NCI-H345 (cell line): Measurements from ENCODE around the gene IGFBP4.

ENCODE experiments used
- DNase-seq: peaks from one replicate; lab custom pipeline; 2025; lab: John Stamatoyannopoulos, UW

IGFBP4 gene

DNA sequence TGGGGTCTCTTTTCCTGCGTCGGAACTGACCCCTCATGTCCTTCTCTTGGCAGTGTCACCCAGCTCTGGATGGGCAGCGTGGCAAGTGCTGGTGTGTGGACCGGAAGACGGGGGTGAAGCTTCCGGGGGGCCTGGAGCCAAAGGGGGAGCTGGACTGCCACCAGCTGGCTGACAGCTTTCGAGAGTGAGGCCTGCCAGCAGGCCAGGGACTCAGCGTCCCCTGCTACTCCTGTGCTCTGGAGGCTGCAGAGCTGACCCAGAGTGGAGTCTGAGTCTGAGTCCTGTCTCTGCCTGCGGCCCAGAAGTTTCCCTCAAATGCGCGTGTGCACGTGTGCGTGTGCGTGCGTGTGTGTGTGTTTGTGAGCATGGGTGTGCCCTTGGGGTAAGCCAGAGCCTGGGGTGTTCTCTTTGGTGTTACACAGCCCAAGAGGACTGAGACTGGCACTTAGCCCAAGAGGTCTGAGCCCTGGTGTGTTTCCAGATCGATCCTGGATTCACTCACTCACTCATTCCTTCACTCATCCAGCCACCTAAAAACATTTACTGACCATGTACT lies 13.2 kb downstream of the IGFBP4 start:
- DNase-seq, result no peak

DNA sequence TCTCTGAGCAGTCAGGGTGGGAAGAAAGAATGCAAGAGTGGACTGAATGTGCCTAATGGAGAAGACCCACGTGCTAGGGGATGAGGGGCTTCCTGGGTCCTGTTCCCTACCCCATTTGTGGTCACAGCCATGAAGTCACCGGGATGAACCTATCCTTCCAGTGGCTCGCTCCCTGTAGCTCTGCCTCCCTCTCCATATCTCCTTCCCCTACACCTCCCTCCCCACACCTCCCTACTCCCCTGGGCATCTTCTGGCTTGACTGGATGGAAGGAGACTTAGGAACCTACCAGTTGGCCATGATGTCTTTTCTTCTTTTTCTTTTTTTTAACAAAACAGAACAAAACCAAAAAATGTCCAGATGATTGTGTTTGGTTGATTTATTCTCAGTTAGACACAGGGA lies 14.1 kb downstream of the IGFBP4 start:
- no peak for DNase-seq

DNA sequence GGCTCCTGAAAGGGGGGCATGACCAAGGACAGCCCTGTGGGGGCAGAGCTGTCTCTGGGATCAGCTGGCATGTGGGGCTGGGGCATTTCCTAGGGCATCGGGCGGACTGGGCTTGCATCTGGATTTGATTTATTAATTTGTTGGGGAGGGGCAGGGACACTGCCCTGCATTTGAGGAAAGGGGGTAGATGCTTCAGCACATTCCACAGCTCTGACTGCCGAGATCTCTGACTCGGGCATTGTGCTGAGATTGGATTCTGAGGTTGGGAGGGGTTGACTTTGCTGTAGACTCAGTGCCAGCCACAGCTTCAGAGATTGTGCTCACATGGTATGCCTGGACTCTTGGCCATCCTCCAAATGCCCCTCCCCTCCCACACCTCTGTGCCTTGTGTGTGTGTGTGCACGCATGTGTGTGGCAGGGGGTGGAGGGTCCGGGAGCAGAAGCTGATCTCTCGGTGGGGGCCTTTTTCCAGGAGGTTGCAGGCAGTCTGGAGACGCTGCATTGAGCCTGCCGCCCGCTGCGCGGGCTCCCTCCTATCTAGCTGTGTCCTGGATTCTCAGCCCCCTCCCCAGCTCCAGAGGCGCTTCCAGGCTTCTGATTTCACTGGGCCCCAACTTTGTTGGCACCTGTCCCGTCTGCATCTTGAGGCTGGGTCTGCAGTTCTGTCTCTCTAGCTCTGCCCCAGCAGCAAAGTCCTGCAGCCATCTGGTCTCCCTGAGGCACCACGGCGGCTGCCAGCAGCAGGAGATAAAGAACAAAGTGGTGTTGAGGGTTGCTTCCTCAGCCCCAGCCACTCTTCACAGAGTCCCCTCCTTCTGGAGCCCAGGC lies 14.9 kb downstream of the IGFBP4 start:
- DNase-seq, result no peak

DNA sequence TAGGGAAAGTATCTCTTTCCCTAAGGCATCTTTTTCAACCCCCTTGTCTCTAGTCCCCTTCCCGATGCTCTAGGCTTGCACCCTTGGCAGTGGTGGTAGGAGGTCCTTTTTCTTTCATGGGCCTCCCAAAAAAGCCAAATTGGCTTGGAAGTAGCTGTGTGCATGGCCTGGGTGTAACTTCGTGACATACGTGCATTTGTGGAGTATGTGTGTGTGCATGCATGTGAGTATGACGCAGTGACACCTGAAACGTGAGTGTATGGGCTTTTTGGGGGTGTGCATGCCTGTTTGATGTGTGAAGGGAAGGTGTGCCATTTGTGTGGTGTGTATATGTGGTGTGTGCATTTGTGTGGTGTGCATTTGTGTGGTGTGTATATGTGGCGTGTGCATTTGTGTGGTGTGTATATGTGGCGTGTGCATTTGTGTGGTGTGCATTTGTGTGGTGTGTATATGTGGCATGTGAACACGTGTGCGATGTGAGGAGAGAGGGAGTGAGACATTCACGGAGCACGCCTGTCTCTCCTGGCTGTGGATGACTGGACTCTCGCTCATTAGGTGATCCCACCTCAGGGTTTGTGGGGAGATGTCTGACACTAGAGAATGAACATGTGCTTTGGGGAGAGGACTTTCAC lies 15.7 kb downstream of the IGFBP4 start:
- DNase-seq, result no peak

DNA sequence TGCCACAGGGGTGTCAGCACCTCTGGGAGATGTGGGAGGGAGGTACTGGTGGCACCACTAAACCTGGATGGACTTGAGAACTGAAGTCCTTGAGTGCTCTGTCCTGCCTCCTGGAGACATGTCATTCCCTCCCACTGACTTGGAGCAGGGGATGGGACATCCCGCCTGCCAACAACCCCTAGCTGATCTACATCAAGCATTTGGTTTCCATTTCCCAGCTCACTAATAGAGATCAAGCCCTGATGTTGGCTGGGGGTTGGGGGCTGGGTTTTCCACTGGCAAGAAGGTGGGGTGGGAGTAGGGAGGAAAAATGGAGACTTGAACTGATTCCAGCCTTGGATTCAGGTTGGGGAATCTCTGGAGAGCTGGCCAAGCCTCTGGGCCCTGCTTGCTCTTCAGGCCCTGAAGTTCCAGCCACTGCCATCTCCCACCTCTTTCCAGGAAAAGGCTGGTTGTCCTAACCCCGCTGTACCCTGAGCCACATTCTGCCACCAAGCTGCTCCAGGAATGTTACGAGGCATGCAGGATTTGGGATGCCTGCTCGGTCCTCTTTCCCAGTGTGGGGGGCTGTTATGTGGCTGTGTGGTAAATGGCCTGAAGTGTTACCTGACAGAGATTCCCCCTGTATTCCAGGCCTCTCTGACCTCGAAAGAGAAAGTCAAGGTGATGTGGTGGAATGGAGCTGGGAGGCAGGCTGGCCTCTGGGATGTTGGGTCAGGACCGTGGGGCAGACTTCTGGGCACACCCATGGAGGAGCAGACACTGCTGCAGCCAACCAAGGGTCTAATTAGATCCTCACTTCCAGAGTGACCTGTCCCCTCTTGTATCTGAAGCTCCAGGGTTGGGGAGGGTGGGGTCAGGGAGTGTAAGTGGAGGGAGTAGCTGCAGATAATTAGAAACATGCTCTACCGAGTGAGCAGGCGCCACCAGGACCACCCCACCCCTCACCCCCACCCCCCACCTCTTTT lies 16.7 kb downstream of the IGFBP4 start:
- DNase-seq, result no peak

DNA sequence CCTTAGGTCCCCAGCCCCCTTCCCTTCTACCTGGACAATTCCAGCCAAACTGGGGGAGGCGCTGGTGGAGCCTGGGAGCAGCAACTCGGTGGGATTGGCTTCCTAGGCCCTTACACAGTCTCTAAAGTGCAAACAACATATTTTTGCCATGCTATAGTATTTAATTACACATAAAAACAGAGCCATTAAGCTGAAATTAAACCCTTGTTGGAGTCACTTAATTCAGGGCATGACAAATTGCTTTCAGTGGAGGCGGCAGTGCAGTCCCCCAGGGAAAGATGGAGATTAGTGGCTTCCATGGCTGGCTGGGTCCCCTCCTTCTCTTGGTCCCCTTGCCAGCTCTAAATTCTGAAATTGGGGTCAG lies 17.3 kb downstream of the IGFBP4 start:
- DNase-seq, result no peak

DNA sequence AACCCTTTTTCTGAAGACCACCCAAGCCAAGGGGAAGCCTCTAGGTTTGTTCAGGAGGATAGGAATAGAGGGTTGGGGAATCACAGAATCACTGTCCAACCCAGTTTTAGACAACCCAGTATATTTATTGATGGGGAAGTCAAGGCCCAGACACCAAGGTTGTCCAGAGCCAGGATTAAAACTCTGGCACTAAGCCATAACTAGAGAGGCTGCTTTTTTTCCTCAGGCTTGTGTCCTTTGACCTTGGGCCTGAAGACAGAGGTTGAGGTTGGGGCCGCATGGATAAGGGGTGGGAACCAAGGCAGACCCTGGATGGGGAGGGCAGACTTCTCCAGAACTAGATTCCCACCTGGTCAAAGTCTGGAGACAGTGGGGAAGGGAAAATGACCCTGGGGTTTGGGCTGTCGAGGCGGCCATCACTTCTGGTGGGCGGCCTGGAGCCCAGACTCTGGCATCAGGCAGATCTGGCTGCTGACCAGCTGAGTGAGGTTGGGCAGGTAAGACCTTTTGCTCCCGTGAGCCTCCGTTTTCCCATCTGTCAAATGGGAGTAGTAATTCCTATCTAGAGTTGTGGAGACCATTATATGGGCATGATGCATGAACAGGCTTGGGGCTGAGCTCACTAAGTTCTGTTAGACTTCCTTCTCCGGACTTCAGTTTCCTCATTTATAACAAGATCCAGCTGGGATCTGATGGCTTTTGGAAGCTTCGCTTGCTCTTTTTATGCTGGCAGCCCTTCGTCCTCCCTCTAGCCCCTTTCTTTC lies 17.9 kb downstream of the IGFBP4 start:
- DNase-seq, result no peak

DNA sequence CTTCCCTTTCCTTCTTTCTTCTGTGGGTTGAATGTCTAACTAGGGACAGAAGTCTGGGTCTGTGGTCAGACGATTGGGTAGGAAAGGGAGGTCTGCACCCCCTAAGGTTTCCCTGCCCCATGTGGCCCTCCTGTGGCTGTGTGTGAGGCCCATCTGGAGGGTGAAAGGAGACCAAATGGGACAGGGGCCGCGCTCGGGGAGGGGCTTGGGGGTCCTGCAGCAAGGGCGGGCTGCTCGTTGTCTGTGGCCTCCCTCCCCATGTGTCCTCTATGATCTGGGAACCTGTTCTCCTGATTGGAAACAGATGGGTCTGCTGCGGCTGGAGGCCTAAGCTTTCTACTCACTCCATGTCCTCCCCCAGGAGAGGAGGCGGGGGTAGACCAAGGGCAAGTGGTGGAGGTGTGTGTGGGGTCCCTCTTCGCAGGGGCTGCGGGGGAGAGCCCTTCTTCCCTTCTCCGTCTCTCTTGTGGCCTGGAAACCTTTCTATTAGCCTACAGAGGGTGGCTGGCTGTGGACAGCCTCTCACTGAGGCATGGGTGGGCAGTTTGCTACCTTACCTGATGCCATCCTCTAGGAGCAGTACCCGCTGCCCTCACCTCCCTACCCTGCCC lies 18.6 kb downstream of the IGFBP4 start:
- DNase-seq, result no peak

DNA sequence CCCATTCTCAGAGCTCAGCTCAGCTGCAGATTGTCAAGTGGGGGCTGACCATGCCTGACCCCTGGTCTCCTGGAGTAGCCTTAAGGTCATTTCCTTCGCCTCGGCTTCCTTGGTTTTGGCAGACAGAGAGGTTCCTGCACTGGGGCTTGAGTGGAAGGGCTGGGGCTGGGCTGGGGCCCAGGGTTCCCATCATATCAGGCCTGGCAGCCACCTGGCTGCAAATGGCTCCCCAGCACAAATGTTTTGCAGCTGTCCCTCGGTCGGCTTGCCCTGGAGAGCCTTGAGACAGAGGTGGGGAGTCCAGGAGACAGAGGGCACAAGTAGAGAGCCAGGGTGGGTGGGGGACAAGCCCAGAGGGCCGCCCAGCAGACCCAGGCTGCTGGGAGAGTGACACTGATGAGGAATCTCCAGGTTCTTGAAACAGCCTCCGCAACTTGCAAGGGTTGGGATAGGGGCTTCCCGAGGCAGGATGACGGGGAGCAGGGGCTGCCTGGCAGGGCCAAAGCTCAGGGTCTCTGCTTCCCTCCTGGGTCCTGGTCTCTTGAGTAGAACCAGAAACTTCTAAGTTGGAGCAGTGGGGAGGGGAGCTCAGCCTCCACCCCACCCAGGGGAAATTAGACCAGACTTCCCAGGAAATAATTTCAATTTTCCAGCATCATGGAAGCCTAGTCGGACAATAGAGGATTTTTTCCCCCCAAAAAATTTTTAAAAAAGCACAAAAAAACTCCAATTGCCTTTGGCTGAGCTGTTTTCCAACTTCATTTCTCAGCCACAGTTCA lies 19.3 kb downstream of the IGFBP4 start:
- DNase-seq, result no peak

DNA sequence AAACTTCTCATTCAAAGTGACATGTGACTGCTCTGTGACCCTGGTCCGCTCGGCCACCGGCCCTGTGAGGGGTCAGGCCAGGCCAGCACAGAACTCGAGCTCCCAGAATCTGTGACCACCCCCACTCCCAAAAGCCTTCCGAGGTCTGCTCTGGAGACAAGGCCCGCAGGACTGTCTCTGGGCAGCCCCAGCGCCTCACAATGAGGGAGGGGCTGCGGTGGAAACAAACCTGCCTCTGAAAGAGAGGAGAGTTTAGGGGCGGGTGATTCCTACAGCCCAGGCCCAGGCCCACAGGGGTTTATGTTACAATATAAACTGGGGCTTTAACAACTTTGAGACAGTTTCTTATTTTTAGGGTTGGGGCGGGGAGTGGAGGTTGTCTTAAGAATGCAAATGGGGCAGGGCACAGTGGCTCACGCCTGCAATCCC lies 19.9 kb downstream of the IGFBP4 start:
- DNase-seq, result no peak

DNA sequence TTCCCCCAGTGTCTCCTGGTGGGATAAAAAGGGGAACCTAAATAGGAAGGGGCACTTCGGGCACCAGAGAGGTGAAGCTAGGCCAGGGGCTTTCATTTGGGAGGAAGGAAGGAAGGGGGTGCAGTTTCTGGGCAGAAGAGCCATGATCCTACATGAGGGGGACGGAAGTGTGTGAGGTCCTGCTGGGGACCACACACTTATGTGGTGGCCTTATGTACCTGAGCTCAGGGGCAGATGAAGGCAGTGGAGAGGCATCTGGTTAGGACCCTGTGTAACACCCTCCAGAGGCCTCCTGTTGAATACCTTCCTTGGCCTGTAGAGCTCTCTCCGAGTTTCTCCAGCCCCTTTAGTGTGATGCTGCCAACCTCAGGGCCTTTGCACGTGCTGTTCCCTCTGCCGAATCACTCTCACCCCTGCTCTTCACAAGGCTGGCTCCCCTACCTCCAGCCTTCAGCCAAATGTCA lies 21.2 kb downstream of the IGFBP4 start:
- DNase-seq, result no peak

DNA sequence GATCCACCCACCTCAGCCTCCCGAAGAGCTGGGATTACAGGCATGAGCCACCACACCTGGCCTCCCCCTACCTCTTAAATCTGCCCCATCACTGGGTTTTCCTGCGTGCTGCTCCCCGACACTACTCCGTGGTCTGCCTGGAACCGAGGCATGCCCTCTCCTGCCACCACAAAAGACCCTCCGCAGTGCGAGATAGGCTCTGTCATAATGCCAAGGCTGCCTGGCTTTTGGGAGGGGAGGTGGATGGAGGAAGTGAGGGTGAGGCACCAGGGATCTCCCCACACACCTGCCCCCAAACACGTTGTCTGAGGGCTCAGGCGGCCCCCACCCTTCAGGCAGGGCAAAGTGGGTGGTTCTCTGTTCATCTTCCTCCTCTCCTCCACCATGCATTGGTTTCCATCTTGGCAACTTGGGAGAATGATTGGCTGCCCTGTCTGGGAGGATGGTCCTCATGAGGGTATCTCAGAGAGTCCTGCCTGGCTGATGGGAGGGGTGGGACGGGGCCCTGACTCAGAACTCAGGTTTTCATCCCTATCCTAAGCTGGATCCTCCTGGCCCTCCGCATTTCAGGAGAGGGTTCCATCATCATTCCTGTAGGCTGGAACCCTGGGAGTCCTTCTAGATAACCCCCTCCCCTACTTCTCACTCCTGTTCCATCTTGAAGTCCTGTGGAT lies 23.2 kb downstream of the IGFBP4 start:
- DNase-seq, result no peak

DNA sequence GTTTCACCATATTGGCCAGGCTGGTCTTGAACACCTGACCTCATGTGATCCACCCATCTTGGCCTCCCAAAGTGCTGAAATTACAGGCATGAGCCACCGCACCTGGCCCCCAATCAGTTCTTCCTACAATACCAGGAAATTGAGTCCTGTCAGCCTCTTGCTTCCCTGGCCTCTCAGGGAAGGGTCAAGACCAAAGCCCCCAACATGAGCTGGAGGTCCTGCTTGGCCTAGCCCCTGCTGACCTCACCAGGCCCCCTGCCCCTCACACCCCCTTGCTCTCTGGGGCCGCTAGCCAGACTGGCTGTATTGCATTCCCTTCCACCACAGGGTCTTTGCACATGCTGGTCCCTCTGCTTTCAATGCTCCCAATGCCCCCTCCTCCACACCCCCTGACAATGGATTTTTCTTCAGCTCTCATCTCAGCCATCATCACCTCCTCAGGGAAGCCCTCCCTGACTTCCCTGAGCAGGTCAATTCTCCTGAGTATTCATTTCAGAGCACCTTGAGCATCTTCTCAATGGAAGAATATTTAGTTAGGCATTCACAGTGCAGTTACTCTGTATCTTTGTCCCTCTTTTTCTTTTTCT lies 24.1 kb downstream of the IGFBP4 start:
- no peak for DNase-seq

DNA sequence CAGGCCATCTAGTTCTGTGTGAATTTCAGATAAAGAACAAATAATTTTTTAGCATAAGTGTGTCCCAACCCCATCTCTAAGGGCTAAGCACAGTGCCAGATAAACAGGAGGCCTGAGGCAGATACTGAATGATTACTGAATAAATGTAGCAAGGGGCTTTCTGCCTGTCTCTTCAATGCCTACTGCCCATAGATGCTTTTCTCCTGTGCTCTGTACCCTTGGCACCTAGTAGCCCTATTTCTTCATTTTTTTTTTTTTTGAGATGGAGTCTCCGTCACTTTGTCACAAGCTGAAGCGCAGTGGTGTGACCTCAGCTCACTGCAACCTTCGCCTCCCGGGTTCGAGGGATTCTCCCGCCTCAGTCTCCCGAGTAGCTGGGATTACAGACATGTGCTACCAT lies 25.3 kb downstream of the IGFBP4 start:
- no peak for DNase-seq

DNA sequence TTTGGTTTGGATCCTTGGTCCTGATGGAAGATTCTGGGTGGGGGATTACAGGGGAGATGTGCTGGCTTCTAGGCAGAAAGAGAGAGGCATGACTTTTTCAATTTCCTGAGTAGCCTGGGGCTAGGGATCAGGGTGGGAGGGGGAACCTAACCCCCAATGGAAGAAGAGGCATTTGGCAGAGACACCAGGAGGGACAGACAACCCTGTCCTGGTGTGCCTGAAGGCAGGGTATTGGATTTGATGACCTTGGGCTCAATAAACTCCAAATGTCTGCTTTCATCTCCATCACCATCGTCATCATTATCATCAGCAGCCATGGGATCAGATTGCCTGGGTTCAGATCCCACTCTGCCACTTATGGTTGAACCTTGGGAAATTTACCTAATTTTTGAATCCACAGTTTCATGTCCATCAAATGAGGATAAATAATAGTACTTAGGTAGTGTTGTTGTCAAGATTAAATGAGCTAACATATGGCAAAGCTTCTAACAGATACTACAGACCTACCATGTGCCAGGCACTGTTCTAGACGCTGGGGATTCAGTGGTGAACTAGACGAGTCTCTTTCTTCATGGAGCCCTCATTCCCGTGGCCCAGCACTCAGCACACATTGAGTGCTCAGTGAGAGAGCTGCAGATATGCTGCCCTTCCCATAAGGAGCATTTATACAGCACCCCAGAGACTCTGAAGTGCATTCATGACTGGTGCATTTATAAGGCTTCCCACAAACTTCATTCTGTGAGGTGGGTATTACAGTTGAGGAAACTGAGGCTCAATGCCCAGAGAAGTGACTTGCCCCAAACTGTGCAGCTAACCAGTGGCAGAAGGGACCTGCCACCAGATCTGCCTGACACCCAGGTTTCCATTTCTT lies 26.8 kb downstream of the IGFBP4 start:
- no peak for DNase-seq

DNA sequence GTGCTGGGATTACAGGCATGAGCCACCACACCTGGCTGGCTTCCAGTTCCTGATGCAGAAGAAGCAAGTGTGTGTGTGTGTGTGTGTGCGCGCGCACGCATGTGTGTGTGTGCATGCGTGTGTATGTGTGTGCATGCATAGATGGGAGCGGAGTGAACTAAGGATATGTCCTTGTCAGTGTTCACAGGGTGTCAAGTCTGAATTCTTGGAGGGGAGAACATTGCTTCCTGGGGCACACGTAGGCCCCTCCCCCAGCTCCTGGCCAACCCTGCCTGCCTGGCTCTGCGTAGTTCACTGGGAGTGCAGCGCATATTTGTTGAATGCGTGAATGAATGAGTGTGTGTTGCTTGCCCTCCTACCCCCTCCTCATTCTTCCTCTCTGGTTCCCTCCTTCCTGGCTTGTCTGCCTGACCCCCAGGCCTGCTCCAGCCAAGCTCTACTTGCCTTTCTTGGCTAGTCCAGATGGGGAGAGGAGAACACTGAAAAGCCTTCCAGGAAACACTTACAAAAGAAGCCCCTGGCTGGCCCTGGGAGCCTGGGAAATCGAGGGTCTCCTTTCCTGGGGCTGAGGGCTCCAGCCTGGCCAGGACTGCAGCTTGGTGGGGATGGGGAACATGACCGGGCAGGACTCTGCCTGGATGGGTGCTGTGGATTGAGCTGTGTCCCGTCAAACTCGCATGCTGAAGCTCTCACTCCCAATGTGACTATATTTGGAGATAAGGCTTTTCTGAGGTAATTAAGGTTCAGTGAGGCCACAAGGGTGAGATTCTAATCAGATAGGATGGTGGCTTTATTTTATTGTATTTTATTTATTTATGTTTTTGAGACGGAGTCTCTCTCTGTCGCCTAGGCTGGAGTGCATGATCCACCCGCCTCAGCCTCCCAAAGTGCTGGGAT lies 27.9 kb downstream of the IGFBP4 start:
- no peak for DNase-seq
